Stomach (tissue), 9 donors: Measurements from ENCODE around the gene ELAVL2. TPM values are rescaled to one million over a fixed set of nuclear protein-coding genes. Genes with fewer than 3 reads are reported as not detected.

ENCODE experiments used
- DNase-seq, 2 donors: peaks; one replicate each; pipeline versions ENCODE4 v3.0.0 to v3.0.0-alpha.2; 2013 to 2019
- H3K27ac ChIP-seq, 5 donors: fragments of 200-600 bp in 4 of 5; sonication (generic) in 4 of 5; one replicate each; pipeline ENCODE4 v1.5.1; 2013 to 2019; ENCODE audit warnings: mild to moderate bottlenecking in 1 of 5, moderate library complexity in 1 of 5
- H3K27me3 ChIP-seq, 3 donors: fragments of 200-600 bp; sonication (generic); one replicate each; pipeline ENCODE4 v1.5.1; 2017 to 2019; ENCODE audit warnings: mixed run types in 1 of 3
- H3K36me3 ChIP-seq, 4 donors: fragments of 200-600 bp; sonication (generic); 1 replicate in 3 of 4; 2 replicates in 1 of 4; pipeline ENCODE4 v1.5.1; 2016 to 2019
- H3K4me1 ChIP-seq, 4 donors: fragments of 200-600 bp; sonication (generic); one replicate each; pipeline ENCODE4 v1.5.1; 2016 to 2019
- H3K4me3 ChIP-seq, 4 donors: fragments of 200-600 bp; sonication (generic) in 3 of 4; one replicate each; pipeline ENCODE4 v1.5.1; 2016 to 2019; ENCODE audit warnings: mild to moderate bottlenecking in 1 of 4
- H3K9me3 ChIP-seq, 4 donors: fragments of 200-600 bp; sonication (generic); one replicate each; pipeline ENCODE4 v1.5.1; 2016 to 2019
- CTCF ChIP-seq, 7 experiments: fragments of 450-650 bp in 4 of 7; fragments of 200-600 bp in 3 of 7; sonication (generic) in 3 of 7; IDR thresholded peaks; one replicate each; pipeline ENCODE4 v1.5.1; 2016 to 2019; ENCODE audit warnings: antibody characterized with exemption in 7 of 7, control low read depth in 2 of 7, mild to moderate bottlenecking in 1 of 7
- EP300 ChIP-seq: sonication (generic); formaldehyde crosslinking; IDR thresholded peaks from one replicate; pipeline ENCODE4 v1.6.1; 2017; ENCODE audit warnings: antibody characterized with exemption
- POLR2A ChIP-seq, 4 donors: fragments of 450-650 bp; IDR thresholded peaks; one replicate each; pipeline ENCODE4 v1.6.1; 2016; ENCODE audit warnings: antibody characterized with exemption in 4 of 4, control low read depth in 2 of 4, mild to moderate bottlenecking in 1 of 4, moderate library complexity in 1 of 4
- POLR2AphosphoS5 ChIP-seq, 3 donors: sonication (generic); formaldehyde crosslinking; IDR thresholded peaks; one replicate each; pipeline ENCODE4 v1.6.1; 2016; ENCODE audit warnings: antibody characterized with exemption in 3 of 3
- WGBS, 5 donors: extraction: QIAGEN DNeasy Blood & Tissue Kit in 3 of 5; methylation state at CpG; one replicate each; pipeline versions ENCODE4 v1.1.5 to v1.1.7; 2013 to 2018; 5-methylcytosine and 5-hydroxymethylcytosine counted together
- intact Hi-C: fragments of 100-400 bp; cut with DNase I; formaldehyde crosslinking; loops from one replicate; pipeline ENCODE4 v1.15.1; 2023; ENCODE audit warnings: low total_unique reads
- polyA plus RNA-seq, 3 donors: library from polyadenylated mRNA; stranded (reverse); fragments of 200-250 nt; gene quantifications; one replicate each; pipeline ENCODE4 v1.2.3, GENCODE V29; 2013
- total RNA-seq, 5 donors: library from RNA; depleted of rRNA; stranded (reverse); fragments of >200 nt; gene quantifications; one replicate each; pipeline versions ENCODE4 v1.1.0 to v1.2.3, GENCODE V29; 2014 to 2016
- donor health status: healthy with polysubstance abuse.
- donor health status: Bipolar disorder and iron deficiency.
- donor health status: healthy.

ELAVL2 gene
- total and polyA plus RNA-seq, 8 donors = 0.06 to 1.1 (median 0.18) TPM; not detected in 5

GRCh38 chr9:23658376-23659258, 167.4 kb downstream of the ELAVL2 start:
- H3K4me3 ChIP-seq = no peak overlapping the region
- no peaks in the 10 kb centered on the region for H3K36me3 ChIP-seq
- 81 to 88% (median 88%) methylated on average over 10 of the region's 10 CpGs for WGBS, 5 donors
- DNase-seq = no peak
- H3K27ac ChIP-seq = no peak overlapping the region
- no peaks in the 10 kb centered on the region for H3K9me3 ChIP-seq
- intact Hi-C loops = no loop called here
- TF ChIP-seq CTCF (IDR thresholded peaks at IDR 0.05) = no peak
- no peak for TF ChIP-seq POLR2AphosphoS5 (IDR thresholded peaks at IDR 0.05)
- H3K27me3 ChIP-seq = no peaks in the 10 kb centered on the region
- H3K4me1 ChIP-seq = no peaks in the 10 kb centered on the region

GRCh38 chr9:23651051-23651450, 175.0 kb downstream of the ELAVL2 start:
- TF ChIP-seq POLR2AphosphoS5 (IDR thresholded peaks at IDR 0.05) (no peak), POLR2A (IDR thresholded peaks at IDR 0.05) (no peak), CTCF (IDR thresholded peaks at IDR 0.05) (no peak), EP300 (no peak)
- H3K36me3 ChIP-seq = no peaks in the 10 kb centered on the region
- 82 to 91% (median 89%) methylated on average over 5 of the region's 5 CpGs for whole genome bisulfite sequencing, 5 donors

DNA sequence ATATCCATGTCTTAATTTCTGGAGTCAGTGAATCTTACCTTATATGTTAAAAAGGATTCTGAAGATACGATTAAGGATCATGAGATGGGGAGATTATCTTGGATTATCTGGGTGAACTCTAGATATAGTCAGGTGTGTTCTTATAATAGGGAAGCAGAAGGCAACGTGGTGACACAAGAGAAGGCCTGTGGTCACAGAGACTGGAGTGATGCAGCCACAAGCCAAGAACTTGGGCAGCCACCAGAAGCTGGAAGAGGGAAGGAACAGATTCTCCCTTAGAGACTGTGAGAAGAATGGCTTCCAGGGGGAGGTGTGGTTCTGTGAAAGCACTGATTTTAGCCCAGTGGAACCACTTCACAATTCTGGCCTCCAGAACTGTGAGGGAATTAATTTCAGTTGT, 177.4 kb downstream of the ELAVL2 start:
- Histone ChIP-seq H3K27ac (no peak overlapping the region), H3K36me3 (no peaks in the 10 kb centered on the region), H3K4me1 (no peaks in the 10 kb centered on the region), H3K27me3 (no peaks in the 10 kb centered on the region), H3K4me3 (no peak overlapping the region), H3K9me3 (peaks cover 0 to 6% (median 0%) of the 10 kb centered on the region in 4 donors)
- TF ChIP-seq POLR2AphosphoS5 (IDR thresholded peaks at IDR 0.05) (no peak), EP300 (no peak), CTCF (IDR thresholded peaks at IDR 0.05) (no peak)
- intact Hi-C loops = no loop called here
- no peak for DNase-seq
- WGBS, 5 donors = 46 to 70% (median 52%) methylated on average over 2 of the region's 2 CpGs

More at GRCh38 chr9:23651051-23651450, 175.0 kb downstream of the ELAVL2 start:
- no peak overlapping the region for H3K4me3 ChIP-seq
- H3K27ac ChIP-seq = no peak overlapping the region
- peaks cover 0 to 6% (median 0%) of the 10 kb centered on the region in 4 donors for H3K9me3 ChIP-seq
- no peak for DNase-seq
- no peaks in the 10 kb centered on the region for H3K27me3 ChIP-seq
- no peaks in the 10 kb centered on the region for H3K4me1 ChIP-seq
- intact Hi-C loops = no loop called here

DNA sequence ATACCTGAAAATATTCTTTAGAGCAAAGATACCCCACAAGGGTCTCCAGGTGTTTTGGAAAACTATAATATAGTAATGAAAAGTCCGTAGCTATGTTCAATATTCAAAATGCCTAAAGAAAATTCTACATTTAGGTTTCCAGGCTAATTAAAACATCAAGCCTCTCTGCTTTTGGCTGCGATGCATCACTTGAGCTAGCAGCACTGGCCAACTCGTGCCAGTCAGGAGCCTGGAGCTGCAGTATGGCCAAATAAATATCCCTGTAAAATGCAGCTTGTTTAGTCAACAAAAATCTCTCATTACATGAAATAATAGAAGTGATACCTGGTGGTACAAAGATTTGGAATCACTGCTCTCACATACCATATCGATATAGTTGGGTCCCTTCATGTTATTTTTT, 181.1 kb downstream of the ELAVL2 start:
- Histone ChIP-seq H3K27ac (no peak overlapping the region), H3K9me3 (no peaks in the 10 kb centered on the region), H3K36me3 (no peaks in the 10 kb centered on the region), H3K4me3 (no peak overlapping the region), H3K4me1 (no peaks in the 10 kb centered on the region), H3K27me3 (no peaks in the 10 kb centered on the region)
- WGBS, 5 donors = 82 to 89% (median 87%) methylated on average over 4 of the region's 4 CpGs
- intact Hi-C loops = no loop called here
- no peak for DNase-seq
- TF ChIP-seq POLR2A (IDR thresholded peaks at IDR 0.05) = no peak
- no peak for TF ChIP-seq POLR2AphosphoS5 (IDR thresholded peaks at IDR 0.05)
- TF ChIP-seq CTCF (IDR thresholded peaks at IDR 0.05) = no peak
- TF ChIP-seq EP300 = no peak
